ENCODE results near the gene MKI67. TPM values are rescaled to one million over a fixed set of nuclear protein-coding genes. Genes with fewer than 3 reads are reported as not detected.

Gene MKI67
- total and polyA plus RNA-seq, 8 donors = 0.61 to 60.8 (median 7.7) TPM

DNA sequence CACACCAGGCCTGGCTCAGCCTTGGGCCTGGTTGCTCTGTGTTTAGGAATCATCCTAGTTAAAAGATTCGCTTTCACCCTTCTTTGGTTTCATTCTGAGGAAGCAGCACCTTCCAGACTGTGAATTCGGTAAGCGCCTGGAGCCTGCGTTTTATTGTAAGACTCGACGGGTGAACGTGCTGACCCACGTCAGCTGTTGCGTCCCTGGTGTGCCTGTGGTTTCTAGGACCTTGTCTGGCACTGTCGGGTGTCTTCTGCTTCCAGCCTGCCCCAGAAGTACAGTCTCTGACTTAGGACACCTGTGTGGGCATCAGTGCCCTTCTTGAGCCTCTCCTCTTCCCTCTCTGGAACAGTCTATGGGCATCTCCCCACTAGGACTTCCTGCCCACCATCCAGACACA, 26.3 kb downstream of the MKI67 start:
- Histone ChIP-seq H3K27ac (no peak overlapping the region), H3K27me3 (no peaks in the 10 kb centered on the region), H3K4me1 (peaks cover 0 to 6% (median 0%) of the 10 kb centered on the region in 4 donors), H3K9me3 (no peaks in the 10 kb centered on the region), H3K36me3 (peaks cover 0 to 19% (median 0%) of the 10 kb centered on the region in 4 donors), H3K4me3 (no peak overlapping the region)
- DNase-seq = no peak
- 94 to 98% (median 96%) methylated on average over 10 of the region's 10 CpGs for WGBS, 5 donors
- intact Hi-C loops (cut with DNase I; ENCODE audit: low total_unique reads) = no loop called here
- TF ChIP-seq POLR2A (IDR thresholded peaks at IDR 0.05) (no peak), EP300 (IDR thresholded peaks at IDR 0.05) (no peak), POLR2AphosphoS5 (IDR thresholded peaks at IDR 0.05) (no peak)
- TF ChIP-seq, protein P1, sequence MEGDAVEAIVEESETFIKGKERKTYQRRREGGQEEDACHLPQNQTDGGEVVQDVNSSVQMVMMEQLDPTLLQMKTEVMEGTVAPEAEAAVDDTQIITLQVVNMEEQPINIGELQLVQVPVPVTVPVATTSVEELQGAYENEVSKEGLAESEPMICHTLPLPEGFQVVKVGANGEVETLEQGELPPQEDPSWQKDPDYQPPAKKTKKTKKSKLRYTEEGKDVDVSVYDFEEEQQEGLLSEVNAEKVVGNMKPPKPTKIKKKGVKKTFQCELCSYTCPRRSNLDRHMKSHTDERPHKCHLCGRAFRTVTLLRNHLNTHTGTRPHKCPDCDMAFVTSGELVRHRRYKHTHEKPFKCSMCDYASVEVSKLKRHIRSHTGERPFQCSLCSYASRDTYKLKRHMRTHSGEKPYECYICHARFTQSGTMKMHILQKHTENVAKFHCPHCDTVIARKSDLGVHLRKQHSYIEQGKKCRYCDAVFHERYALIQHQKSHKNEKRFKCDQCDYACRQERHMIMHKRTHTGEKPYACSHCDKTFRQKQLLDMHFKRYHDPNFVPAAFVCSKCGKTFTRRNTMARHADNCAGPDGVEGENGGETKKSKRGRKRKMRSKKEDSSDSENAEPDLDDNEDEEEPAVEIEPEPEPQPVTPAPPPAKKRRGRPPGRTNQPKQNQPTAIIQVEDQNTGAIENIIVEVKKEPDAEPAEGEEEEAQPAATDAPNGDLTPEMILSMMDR (IDR thresholded peaks at IDR 0.05) = no peak

DNA sequence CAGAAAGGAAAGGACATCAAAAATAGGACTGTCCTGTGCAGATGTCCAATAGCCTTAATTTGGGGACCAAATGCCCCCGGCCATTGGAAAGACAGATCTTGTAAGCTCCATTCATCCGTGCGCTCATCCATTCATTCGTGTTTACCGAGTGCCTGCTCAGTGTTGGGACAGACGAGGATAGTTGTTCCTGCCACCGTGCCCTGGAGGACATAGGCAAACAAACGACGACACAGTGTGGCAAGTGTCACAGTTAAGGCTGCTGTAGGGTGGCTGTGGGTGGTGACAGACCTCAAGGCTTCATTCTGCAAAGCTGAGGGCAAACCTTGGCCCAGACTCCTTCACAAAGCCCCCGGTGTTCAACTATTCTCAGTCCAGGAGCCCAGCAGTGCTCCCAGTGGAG, 27.6 kb downstream of the MKI67 start:
- peaks cover 0 to 6% (median 0%) of the 10 kb centered on the region in 4 donors for H3K4me1 ChIP-seq
- 86 to 93% (median 89%) methylated on average over 10 of the region's 10 CpGs for WGBS, 5 donors
- intact Hi-C loops (cut with DNase I; ENCODE audit: low total_unique reads) = no loop called here

DNA sequence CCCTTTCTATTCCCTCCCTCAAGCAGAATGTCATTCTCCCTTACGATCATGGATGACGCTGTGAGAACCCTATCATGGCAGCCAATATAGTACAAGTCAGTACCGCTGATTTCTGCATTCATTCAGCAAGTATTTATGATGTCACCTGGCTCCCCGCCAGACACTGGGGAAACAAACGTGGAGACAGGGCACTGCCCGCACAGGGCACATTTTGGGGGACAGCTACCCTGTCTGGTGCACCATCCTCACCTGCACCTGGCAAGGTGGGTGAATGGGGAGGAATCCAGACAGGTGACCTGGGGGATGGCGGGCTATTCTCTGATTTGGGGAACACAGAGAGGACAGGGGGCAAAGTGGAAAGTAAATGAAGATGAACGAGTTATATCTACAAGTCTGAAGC, 28.4 kb downstream of the MKI67 start:
- no peak overlapping the region for H3K27ac ChIP-seq
- no peak for DNase-seq
- TF ChIP-seq, protein P1 (IDR thresholded peaks at IDR 0.05) = no peak
- TF ChIP-seq POLR2A (IDR thresholded peaks at IDR 0.05) = no peak
- intact Hi-C loops (cut with DNase I; ENCODE audit: low total_unique reads) = no loop called here
- H3K4me3 ChIP-seq = no peak overlapping the region
- 86 to 91% (median 90%) methylated on average over 8 of the region's 8 CpGs for WGBS, 5 donors
- H3K36me3 ChIP-seq = peaks cover 0 to 19% (median 0%) of the 10 kb centered on the region in 4 donors
- peaks cover 0 to 3% (median 0%) of the 10 kb centered on the region in 4 donors for H3K4me1 ChIP-seq
- H3K9me3 ChIP-seq = no peaks in the 10 kb centered on the region
- no peaks in the 10 kb centered on the region for H3K27me3 ChIP-seq

More for the DNA sequence above, 27.6 kb downstream of the MKI67 start:
- no peaks in the 10 kb centered on the region for H3K9me3 ChIP-seq
- H3K27ac ChIP-seq = no peak overlapping the region
- no peak for TF ChIP-seq POLR2A (IDR thresholded peaks at IDR 0.05)
- no peak for TF ChIP-seq POLR2AphosphoS5 (IDR thresholded peaks at IDR 0.05)
- TF ChIP-seq EP300 (IDR thresholded peaks at IDR 0.05) = no peak
- TF ChIP-seq, protein P1 (IDR thresholded peaks at IDR 0.05) = no peak
- DNase-seq = no peak
- peaks cover 0 to 19% (median 0%) of the 10 kb centered on the region in 4 donors for H3K36me3 ChIP-seq
- H3K27me3 ChIP-seq = no peaks in the 10 kb centered on the region
- H3K4me3 ChIP-seq = no peak overlapping the region

DNA sequence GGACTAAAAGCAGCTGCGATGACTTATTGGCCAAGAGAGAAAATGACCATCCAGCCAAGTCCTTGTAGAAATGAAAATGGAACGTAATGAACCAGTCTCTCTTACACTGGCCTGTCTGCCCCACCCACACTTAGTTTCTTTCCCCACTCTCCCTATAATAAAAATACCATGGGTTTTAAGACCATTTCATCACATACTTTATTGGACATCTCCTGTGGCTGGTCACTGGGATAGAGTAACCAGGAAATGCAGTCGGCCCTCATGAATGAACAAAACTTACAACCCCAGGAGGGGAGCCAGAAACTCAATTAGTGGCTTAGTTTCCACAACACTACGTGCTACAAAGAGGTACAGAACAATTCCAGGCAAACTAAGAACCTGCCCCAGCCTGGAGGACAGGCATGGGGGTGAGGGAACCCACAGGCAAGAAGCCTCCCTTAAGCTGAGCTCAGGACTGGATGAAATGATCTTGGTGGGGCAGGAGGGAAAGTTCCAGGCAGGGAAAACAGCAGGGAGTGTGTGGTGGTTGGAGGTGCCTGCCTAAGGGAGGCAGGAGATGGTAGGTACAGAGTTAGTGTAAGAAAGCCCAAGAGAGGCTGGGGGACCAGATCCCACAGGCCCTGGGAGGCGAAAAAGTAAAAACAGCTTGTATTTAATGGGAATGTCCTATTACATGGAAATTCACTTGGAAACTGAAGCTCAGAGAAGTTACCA, 29.6 kb downstream of the MKI67 start:
- H3K27me3 ChIP-seq = peaks cover 0 to 3% (median 0%) of the 10 kb centered on the region in 3 donors
- H3K27ac ChIP-seq = no peak overlapping the region
- 80 to 91% (median 85%) methylated on average over 5 of the region's 5 CpGs for WGBS, 5 donors
- H3K4me1 ChIP-seq = no peaks in the 10 kb centered on the region
- H3K36me3 ChIP-seq = peaks cover 0 to 19% (median 0%) of the 10 kb centered on the region in 4 donors
- intact Hi-C loops (cut with DNase I; ENCODE audit: low total_unique reads) = no loop called here
- no peak for DNase-seq
- no peaks in the 10 kb centered on the region for H3K9me3 ChIP-seq
- H3K4me3 ChIP-seq = no peak overlapping the region
- no peak for TF ChIP-seq POLR2AphosphoS5 (IDR thresholded peaks at IDR 0.05)

Data from stomach (tissue), 9 donors.